GM23338 (cell line): ENCODE data around the gene B4GALT5. TPM values are rescaled to one million over a fixed set of nuclear protein-coding genes. Genes with fewer than 3 reads are reported as not detected.

Experiments used
- ATAC-seq: fragments of 200-7000 bp; cut with Tn5 transposase; 3 replicates; pipeline ENCODE4 v1.9.1; 2020
- DNase-seq: peaks from one replicate; pipeline ENCODE4 v3.0.0-alpha.2; 2015; ENCODE audit warnings: low spot score
- H2AFZ ChIP-seq: fragments of 200-600 bp; sonication (generic); 2 replicates; pipeline ENCODE4 v1.8.0; 2016; ENCODE audit warnings: antibody characterized with exemption, mild to moderate bottlenecking, moderate library complexity
- H3F3A ChIP-seq: fragments of 200-600 bp; sonication (generic); replicated peaks from 2 replicates; pipeline ENCODE4 v1.8.0; 2017; ENCODE audit warnings: antibody characterized with exemption, mixed run types, low read depth
- H3K27ac ChIP-seq: fragments of 200-600 bp; sonication (generic); 2 replicates; pipeline ENCODE4 v1.6.1; 2016; ENCODE audit warnings: low read depth
- H3K27me3 ChIP-seq: fragments of 200-600 bp; sonication (generic); 2 replicates; pipeline ENCODE4 v1.8.0; 2016; ENCODE audit warnings: mild to moderate bottlenecking, mixed run types, moderate library complexity; ENCODE audit not compliant: insufficient read depth
- H3K36me3 ChIP-seq: fragments of 200-600 bp; sonication (generic); 2 replicates; pipeline ENCODE4 v1.8.0; 2016; ENCODE audit warnings: mild to moderate bottlenecking; ENCODE audit not compliant: insufficient read depth
- H3K4me1 ChIP-seq: fragments of 200-600 bp; sonication (generic); 2 replicates; pipeline ENCODE4 v1.8.0; 2016; ENCODE audit warnings: mild to moderate bottlenecking, moderate library complexity; ENCODE audit not compliant: insufficient read depth
- H3K4me2 ChIP-seq: fragments of 200-600 bp; sonication (generic); 2 replicates; pipeline ENCODE4 v1.7.1; 2017; ENCODE audit warnings: mixed run types
- H3K4me3 ChIP-seq: fragments of 200-600 bp; sonication (generic); 2 replicates; pipeline ENCODE4 v1.6.1; 2016; ENCODE audit warnings: mixed run types
- H3K79me2 ChIP-seq: fragments of 200-600 bp; sonication (generic); replicated peaks from 2 replicates; pipeline ENCODE4 v1.8.0; 2017; ENCODE audit warnings: mild to moderate bottlenecking; ENCODE audit not compliant: insufficient read depth
- H3K9me2 ChIP-seq: fragments of 200-600 bp; sonication (generic); 2 replicates; pipeline ENCODE4 v1.8.0; 2017; ENCODE audit not compliant: insufficient read depth
- H4K20me1 ChIP-seq: fragments of 200-600 bp; sonication (generic); replicated peaks from 2 replicates; pipeline ENCODE4 v1.8.0; 2017; ENCODE audit warnings: mild to moderate bottlenecking; ENCODE audit not compliant: insufficient read depth
- H3K27ac Mint-ChIP-seq: 2 replicates; pipeline ENCODE4 v1.8.0; 2020; ENCODE audit warnings: inconsistent platforms, mild to moderate bottlenecking, moderate library complexity, mixed read lengths
- H3K27me3 Mint-ChIP-seq: 3 replicates; pipeline ENCODE4 v1.8.0; 2022; ENCODE audit warnings: low read depth, mild to moderate bottlenecking, moderate library complexity, mixed read lengths, inconsistent platforms; ENCODE audit not compliant: insufficient read depth, poor library complexity
- H3K36me3 Mint-ChIP-seq: 3 replicates; pipeline ENCODE4 v1.8.0; 2021; ENCODE audit warnings: low read depth, mild to moderate bottlenecking, inconsistent platforms, moderate library complexity, mixed read lengths
- H3K4me1 Mint-ChIP-seq: 3 replicates; pipeline ENCODE4 v1.8.0; 2020; ENCODE audit warnings: mild to moderate bottlenecking, inconsistent platforms, mixed read lengths
- H3K4me3 Mint-ChIP-seq: 3 replicates; pipeline ENCODE4 v1.8.0; 2021; ENCODE audit warnings: moderate library complexity, mild to moderate bottlenecking, inconsistent platforms, mixed read lengths
- H3K9me3 Mint-ChIP-seq: 3 replicates; pipeline ENCODE4 v1.8.0; 2020; ENCODE audit warnings: moderate library complexity, mild to moderate bottlenecking, inconsistent platforms, mixed read lengths
- CREB1 ChIP-seq: fragments of 250-450 bp; sonication (Bioruptor Pico); IDR thresholded peaks from 2 replicates; pipeline ENCODE4 v1.5.0; 2020; ENCODE audit warnings: low read depth, mild to moderate bottlenecking, moderate library complexity
- ZNF331 ChIP-seq: fragments of 250-450 bp; sonication (Bioruptor Pico); IDR thresholded peaks from 2 replicates; pipeline ENCODE4 v1.5.0; 2020; ENCODE audit warnings: low read depth, mild to moderate bottlenecking, moderate library complexity
- polyA plus RNA-seq: library from polyadenylated mRNA; unstranded; fragments of >200 nt; fragmentation: Nextera tagmentation; extraction: Ambion mirVana; gene quantifications from 2 replicates; pipeline ENCODE4 v1.2.1, GENCODE V29; 2016
- total RNA-seq: library from RNA; depleted of rRNA; stranded (reverse); fragments of >200 nt; shearing (Covaris generic); gene quantifications from 2 replicates; pipeline ENCODE4 v1.2.3, GENCODE V29; 2014
- TF ChIP-seq, protein P1 (sequence below), 2 experiments: fragments of 200-600 bp in 1 of 2; sonication (generic) in 1 of 2; conservative IDR thresholded peaks; 2 replicates each; pipeline versions ENCODE4 v1.5.1 to v1.6.1; 2016 to 2017; ENCODE audit warnings: antibody characterized with exemption in 2 of 2, low read depth in 2 of 2, mild to moderate bottlenecking in 2 of 2, moderate library complexity in 1 of 2
- TF ChIP-seq, protein P2 (sequence below): IDR thresholded peaks from one replicate; pipeline ENCODE4 v1.6.1; 2018; ENCODE audit warnings: antibody characterized with exemption; ENCODE audit not compliant: unreplicated experiment
- TF ChIP-seq, protein P3 (sequence below): fragments of 250-450 bp; sonication (Bioruptor Pico); IDR thresholded peaks from 2 replicates; pipeline ENCODE4 v1.5.0; 2020; ENCODE audit warnings: mild to moderate bottlenecking, moderate library complexity

The B4GALT5 gene
- total and polyA plus RNA-seq, 2 experiments from 2014 or later: 19.1 to 50.3 TPM

DNA sequence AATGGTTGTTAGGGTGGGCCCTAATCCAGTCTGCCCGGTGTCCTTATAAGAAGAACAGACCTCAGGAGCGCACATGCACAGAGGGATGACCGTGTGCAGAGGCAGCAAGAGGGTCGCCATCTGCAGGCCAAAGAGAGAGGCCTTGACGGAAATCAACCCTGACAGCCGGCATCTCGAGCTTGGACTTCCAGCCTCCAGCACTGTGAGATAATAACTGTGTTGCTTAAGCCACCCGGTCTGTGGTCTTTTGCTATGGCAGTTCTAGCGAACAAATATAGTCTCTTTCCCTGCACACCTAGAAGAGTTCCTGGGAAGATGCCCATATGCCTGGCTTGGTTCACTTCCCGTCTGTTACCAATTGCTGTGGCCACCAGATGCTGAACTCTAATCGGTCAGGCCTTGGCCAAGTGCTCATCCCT is 110.5 kb downstream of the B4GALT5 start:
- Histone ChIP-seq H3F3A (no peaks in the 10 kb centered on the region), H3K4me2 (no peak overlapping the region), H3K79me2 (no peaks in the 10 kb centered on the region), H3K9me2 (no peaks in the 10 kb centered on the region), H3K27ac (no peak overlapping the region), H3K27me3 (no peaks in the 10 kb centered on the region), H3K4me3 (no peak overlapping the region), H2AFZ (peak overlapping the region; percentile 39; the same call in 1 of the 2 replicates), H4K20me1 (no peaks in the 10 kb centered on the region), H3K36me3 (no peaks in the 10 kb centered on the region), H3K4me1 (no peaks in the 10 kb centered on the region)
- no peaks in the 10 kb centered on the region for H3K9me3 Mint-ChIP-seq
- peak; percentile 71 for DNase-seq
- no peak overlapping the region for H3K27ac Mint-ChIP-seq
- H3K4me1 Mint-ChIP-seq: no peaks in the 10 kb centered on the region
- no peak overlapping the region for H3K4me3 Mint-ChIP-seq
- H3K36me3 Mint-ChIP-seq: no peaks in the 10 kb centered on the region
- TF ChIP-seq, protein P1, sequence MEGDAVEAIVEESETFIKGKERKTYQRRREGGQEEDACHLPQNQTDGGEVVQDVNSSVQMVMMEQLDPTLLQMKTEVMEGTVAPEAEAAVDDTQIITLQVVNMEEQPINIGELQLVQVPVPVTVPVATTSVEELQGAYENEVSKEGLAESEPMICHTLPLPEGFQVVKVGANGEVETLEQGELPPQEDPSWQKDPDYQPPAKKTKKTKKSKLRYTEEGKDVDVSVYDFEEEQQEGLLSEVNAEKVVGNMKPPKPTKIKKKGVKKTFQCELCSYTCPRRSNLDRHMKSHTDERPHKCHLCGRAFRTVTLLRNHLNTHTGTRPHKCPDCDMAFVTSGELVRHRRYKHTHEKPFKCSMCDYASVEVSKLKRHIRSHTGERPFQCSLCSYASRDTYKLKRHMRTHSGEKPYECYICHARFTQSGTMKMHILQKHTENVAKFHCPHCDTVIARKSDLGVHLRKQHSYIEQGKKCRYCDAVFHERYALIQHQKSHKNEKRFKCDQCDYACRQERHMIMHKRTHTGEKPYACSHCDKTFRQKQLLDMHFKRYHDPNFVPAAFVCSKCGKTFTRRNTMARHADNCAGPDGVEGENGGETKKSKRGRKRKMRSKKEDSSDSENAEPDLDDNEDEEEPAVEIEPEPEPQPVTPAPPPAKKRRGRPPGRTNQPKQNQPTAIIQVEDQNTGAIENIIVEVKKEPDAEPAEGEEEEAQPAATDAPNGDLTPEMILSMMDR (conservative IDR thresholded peaks at IDR 0.05; ENCODE audit: low read depth in 2 of 2): peak; percentile 57 to 82
- TF ChIP-seq ZNF331: no peak
- peak; percentile 90 for ATAC-seq
- peaks cover 3% of the 10 kb centered on the region for H3K27me3 Mint-ChIP-seq

DNA sequence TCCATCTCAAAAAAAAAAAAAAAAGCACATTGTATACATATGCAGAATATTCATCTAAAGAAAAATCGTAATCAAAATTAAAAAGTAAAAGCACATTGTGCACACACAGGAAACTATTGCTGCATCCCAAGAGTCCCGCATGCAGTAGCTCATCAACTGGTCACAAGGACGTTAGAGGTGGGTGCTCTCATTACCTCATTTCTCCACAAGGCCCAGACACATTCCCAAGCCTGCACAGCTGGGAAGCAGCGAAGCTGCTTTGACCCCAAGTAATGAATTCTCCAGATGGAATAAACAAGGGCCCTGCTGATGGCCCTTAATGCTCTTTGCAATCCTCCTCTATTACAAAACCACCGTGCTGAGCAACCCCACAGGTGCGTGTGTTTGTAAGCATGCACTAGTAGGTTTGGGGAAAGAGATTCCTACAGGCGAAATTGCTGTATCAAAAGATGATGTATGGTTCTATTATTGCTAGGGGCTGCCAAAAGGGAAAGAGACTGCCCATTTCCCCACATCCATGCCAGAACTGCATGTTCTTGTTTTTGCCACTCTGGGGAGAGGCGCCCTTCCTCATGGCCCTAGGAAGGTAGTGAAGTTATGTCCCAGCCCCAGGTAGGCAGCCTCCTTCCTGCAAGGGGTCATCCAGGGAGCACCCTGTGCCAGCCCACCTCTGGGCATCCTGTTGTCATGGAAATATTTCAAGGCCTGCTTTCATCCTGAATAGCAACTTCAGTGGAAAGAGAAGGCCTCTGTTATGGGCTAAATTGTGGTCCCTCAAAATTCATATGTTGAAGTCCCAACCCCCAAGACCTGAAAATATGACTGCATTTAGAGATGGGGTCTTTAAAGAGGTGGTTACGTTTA is 111.1 kb downstream of the B4GALT5 start:
- Mint-ChIP-seq H3K27me3 (peaks cover 3% of the 10 kb centered on the region), H3K36me3 (no peaks in the 10 kb centered on the region), H3K4me3 (no peak overlapping the region), H3K27ac (no peak overlapping the region), H3K4me1 (no peaks in the 10 kb centered on the region), H3K9me3 (no peaks in the 10 kb centered on the region)
- no peaks in the 10 kb centered on the region for H3K9me2 ChIP-seq
- no peak overlapping the region for H3K4me2 ChIP-seq
- H3K27me3 ChIP-seq: no peaks in the 10 kb centered on the region
- H4K20me1 ChIP-seq: no peaks in the 10 kb centered on the region
- no peaks in the 10 kb centered on the region for H3F3A ChIP-seq
- no peak overlapping the region for H3K4me3 ChIP-seq
- ATAC-seq (no peak), DNase-seq (no peak)
- H3K4me1 ChIP-seq: no peaks in the 10 kb centered on the region
- H3K79me2 ChIP-seq: no peaks in the 10 kb centered on the region
- H2AFZ ChIP-seq: peak overlapping the region; percentile 39; the same call in 1 of the 2 replicates
- no peak overlapping the region for H3K27ac ChIP-seq
- no peaks in the 10 kb centered on the region for H3K36me3 ChIP-seq
- TF ChIP-seq, protein P2, sequence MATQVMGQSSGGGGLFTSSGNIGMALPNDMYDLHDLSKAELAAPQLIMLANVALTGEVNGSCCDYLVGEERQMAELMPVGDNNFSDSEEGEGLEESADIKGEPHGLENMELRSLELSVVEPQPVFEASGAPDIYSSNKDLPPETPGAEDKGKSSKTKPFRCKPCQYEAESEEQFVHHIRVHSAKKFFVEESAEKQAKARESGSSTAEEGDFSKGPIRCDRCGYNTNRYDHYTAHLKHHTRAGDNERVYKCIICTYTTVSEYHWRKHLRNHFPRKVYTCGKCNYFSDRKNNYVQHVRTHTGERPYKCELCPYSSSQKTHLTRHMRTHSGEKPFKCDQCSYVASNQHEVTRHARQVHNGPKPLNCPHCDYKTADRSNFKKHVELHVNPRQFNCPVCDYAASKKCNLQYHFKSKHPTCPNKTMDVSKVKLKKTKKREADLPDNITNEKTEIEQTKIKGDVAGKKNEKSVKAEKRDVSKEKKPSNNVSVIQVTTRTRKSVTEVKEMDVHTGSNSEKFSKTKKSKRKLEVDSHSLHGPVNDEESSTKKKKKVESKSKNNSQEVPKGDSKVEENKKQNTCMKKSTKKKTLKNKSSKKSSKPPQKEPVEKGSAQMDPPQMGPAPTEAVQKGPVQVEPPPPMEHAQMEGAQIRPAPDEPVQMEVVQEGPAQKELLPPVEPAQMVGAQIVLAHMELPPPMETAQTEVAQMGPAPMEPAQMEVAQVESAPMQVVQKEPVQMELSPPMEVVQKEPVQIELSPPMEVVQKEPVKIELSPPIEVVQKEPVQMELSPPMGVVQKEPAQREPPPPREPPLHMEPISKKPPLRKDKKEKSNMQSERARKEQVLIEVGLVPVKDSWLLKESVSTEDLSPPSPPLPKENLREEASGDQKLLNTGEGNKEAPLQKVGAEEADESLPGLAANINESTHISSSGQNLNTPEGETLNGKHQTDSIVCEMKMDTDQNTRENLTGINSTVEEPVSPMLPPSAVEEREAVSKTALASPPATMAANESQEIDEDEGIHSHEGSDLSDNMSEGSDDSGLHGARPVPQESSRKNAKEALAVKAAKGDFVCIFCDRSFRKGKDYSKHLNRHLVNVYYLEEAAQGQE: no peak
- TF ChIP-seq, protein P1 (conservative IDR thresholded peaks at IDR 0.05; ENCODE audit: low read depth in 2 of 2): no peak
- TF ChIP-seq CREB1 (CRISPR knock-in tag): no peak
- TF ChIP-seq, protein P3, sequence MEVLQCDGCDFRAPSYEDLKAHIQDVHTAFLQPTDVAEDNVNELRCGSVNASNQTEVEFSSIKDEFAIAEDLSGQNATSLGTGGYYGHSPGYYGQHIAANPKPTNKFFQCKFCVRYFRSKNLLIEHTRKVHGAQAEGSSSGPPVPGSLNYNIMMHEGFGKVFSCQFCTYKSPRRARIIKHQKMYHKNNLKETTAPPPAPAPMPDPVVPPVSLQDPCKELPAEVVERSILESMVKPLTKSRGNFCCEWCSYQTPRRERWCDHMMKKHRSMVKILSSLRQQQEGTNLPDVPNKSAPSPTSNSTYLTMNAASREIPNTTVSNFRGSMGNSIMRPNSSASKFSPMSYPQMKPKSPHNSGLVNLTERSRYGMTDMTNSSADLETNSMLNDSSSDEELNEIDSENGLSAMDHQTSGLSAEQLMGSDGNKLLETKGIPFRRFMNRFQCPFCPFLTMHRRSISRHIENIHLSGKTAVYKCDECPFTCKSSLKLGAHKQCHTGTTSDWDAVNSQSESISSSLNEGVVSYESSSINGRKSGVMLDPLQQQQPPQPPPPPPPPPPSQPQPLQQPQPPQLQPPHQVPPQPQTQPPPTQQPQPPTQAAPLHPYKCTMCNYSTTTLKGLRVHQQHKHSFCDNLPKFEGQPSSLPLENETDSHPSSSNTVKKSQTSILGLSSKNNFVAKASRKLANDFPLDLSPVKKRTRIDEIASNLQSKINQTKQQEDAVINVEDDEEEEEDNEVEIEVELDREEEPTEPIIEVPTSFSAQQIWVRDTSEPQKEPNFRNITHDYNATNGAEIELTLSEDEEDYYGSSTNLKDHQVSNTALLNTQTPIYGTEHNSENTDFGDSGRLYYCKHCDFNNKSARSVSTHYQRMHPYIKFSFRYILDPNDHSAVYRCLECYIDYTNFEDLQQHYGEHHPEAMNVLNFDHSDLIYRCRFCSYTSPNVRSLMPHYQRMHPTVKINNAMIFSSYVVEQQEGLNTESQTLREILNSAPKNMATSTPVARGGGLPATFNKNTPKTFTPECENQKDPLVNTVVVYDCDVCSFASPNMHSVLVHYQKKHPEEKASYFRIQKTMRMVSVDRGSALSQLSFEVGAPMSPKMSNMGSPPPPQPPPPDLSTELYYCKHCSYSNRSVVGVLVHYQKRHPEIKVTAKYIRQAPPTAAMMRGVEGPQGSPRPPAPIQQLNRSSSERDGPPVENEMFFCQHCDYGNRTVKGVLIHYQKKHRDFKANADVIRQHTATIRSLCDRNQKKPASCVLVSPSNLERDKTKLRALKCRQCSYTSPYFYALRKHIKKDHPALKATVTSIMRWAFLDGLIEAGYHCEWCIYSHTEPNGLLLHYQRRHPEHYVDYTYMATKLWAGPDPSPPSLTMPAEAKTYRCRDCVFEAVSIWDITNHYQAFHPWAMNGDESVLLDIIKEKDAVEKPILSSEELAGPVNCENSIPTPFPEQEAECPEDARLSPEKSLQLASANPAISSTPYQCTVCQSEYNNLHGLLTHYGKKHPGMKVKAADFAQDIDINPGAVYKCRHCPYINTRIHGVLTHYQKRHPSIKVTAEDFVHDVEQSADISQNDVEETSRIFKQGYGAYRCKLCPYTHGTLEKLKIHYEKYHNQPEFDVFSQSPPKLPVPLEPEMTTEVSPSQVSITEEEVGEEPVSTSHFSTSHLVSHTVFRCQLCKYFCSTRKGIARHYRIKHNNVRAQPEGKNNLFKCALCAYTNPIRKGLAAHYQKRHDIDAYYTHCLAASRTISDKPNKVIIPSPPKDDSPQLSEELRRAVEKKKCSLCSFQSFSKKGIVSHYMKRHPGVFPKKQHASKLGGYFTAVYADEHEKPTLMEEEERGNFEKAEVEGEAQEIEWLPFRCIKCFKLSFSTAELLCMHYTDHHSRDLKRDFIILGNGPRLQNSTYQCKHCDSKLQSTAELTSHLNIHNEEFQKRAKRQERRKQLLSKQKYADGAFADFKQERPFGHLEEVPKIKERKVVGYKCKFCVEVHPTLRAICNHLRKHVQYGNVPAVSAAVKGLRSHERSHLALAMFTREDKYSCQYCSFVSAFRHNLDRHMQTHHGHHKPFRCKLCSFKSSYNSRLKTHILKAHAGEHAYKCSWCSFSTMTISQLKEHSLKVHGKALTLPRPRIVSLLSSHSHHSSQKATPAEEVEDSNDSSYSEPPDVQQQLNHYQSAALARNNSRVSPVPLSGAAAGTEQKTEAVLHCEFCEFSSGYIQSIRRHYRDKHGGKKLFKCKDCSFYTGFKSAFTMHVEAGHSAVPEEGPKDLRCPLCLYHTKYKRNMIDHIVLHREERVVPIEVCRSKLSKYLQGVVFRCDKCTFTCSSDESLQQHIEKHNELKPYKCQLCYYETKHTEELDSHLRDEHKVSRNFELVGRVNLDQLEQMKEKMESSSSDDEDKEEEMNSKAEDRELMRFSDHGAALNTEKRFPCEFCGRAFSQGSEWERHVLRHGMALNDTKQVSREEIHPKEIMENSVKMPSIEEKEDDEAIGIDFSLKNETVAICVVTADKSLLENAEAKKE (CRISPR knock-in tag): no peak
